RWPE1 (cell line): ENCODE measurements around the gene ZFYVE28.

ENCODE experiments used
- CTCF ChIA-PET: fragments of 350-600 bp; sonication (Branson Sonifier 250); formaldehyde crosslinking; extraction: SDS; loops from one replicate; lab custom pipeline; 2021; lab: Yijun Ruan, JAX
- POLR2A ChIA-PET: fragments of 400-600 bp; formaldehyde crosslinking; extraction: SDS; loops from one replicate; lab custom pipeline; 2020; ENCODE audit warnings: antibody characterized with exemption; ENCODE audit not compliant: low non-redundant PET; lab: Yijun Ruan, JAX
- DNase-seq: peaks from one replicate; pipeline ENCODE4 v3.0.0; 2012; ENCODE audit warnings: low spot score
- H3K27ac ChIP-seq: fragments of 450-650 bp; 2 replicates; pipeline ENCODE4 v1.5.1; 2017
- CTCF ChIP-seq: fragments of 450-650 bp; conservative IDR thresholded peaks from 2 replicates; pipeline ENCODE4 v1.5.1; 2017; ENCODE audit warnings: low read depth, mild to moderate bottlenecking

Gene ZFYVE28

DNA sequence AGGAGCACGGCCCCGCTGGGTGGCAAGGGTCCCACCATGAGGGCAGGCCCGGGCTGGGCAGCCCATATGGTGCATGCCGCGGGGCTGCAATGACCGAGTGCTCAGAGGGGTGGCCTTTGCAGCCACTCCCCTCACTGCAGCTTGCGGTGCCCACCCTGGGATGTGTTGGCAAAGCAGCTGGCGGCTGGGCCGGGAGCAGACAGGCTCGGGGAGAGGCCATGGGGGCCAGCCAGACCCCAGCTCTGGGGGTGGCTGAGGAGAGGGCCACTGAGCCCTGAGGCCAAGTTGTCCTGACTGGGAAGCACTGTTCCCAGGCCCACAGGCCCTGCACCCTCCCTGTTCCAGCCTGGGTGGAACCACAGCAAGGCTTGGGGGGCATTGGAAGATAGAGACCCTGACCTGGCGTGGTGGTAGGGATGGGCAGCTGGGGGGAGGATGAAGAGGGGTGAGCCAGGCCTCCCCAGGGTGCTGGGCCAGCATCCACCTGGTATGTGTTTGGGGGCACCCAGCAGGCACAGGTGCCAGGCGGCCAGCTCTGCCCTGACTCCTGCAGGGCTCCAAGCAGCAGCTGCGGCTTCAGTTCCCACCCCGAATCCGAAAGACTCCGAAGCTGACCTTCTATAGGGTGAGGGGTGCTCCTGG, 32.1 kb upstream of the ZFYVE28 start:
- TF ChIP-seq CTCF, result no peak
- DNase-seq, result no peak
- ChIA-PET CTCF (no interaction called here), POLR2A (no interaction called here)
- H3K27ac ChIP-seq, result no peak overlapping the region

DNA sequence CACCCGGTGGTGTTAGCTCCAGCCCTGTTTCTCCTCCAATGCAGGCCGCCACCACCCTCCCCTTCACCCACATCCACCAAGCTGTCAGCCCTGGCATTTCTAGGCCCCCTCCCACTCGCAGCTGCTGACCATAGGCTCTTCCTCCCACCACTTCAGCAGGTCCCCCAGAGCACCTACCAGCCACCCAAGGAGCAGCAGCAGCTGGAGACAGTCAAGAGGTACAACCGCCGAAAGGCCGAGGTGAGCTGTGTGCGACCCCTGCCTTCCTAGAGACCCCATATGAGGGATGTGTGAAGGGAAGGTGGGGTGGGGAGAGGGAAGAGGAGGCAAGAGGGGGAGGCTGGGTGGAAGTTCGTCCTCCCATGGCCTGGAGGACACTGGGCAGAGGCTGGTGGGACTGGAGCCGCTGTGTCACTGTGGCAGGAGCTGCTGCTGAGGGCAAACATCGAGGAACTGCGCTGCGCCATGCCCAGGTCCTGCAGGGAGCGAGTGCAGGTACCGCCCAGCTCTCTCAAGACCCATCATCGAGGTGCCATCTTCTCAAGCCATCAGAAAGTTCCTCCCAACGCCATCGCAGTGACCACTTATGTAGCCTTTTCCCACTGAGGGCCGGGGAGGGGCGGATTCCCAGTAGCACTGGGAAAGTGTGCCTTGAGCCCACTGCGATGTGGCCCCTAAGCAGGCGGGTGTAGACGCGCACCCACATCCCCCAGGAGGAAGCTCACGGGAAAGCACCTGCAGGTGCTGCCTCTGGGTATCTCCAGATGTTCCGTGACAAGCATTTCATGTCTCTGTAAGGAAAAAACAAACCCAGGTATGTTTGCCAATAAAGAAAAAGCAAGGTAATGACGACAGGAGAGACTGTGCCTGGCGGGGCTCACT, 31.3 kb upstream of the ZFYVE28 start:
- CTCF ChIA-PET, result no interaction called here
- H3K27ac ChIP-seq, result no peak overlapping the region
- POLR2A ChIA-PET, result no interaction called here
- TF ChIP-seq CTCF, result no peak
- no peak for DNase-seq

DNA sequence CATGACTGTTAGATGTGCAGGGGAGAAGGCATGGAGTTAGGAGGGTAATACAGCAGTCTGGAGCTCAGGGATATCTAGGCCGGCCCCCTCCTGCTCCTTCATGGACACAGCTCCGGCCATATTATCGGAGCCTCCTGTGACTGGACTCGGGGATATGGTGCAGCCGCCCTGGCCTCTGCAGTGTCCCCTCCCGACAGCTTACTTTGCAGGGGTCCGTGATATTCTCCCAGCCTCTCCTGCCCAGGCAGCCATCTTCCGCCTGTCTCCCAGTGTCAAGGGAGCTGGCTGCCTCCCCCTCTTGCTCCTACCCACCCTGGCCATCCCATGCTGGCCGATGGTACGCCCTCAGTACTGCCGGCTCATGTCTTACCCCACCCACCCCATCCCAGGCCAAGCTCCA, 30.6 kb upstream of the ZFYVE28 start:
- no peak overlapping the region for H3K27ac ChIP-seq
- no peak for TF ChIP-seq CTCF
- CTCF ChIA-PET, result interaction anchor here (0.6 kb wide), 1 partner anchor 430 kb away, joined by 5 read pairs; no protein-coding TSS in a partner anchor

DNA sequence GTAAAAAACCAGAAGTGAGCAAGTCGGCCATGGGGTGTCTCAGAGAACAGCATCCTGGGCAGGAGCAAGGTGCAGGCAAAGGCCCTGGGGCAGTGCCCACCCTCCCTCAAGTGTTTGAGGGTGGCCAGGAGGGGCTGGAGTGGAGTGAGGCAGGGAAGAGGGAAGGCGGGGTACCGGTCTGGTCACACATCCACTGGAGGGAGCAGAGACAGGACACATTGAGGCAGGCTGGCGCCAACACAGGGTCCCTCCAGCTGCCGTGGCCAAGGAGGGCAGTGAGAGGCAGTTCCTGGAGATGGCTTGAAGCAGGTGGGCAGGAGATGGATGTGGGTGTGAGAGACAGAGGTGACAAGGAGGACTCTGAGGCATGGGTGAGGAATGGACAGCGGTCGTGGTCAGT, 30.1 kb upstream of the ZFYVE28 start:
- no peak for DNase-seq
- H3K27ac ChIP-seq, result no peak overlapping the region
- ChIA-PET CTCF (interaction anchor here (0.6 kb wide), 1 partner anchor 431 kb away, joined by 5 read pairs; no protein-coding TSS in a partner anchor), POLR2A (no interaction called here)
- TF ChIP-seq CTCF, result no peak

More for the DNA sequence above, 30.6 kb upstream of the ZFYVE28 start:
- POLR2A ChIA-PET, result no interaction called here
- DNase-seq, result no peak

GRCh38 chr4:2446656-2447564, 28.5 kb upstream of the ZFYVE28 start:
- ChIA-PET POLR2A (no interaction called here), CTCF (no interaction called here)
- no peak for TF ChIP-seq CTCF
- H3K27ac ChIP-seq, result no peak overlapping the region
- no peak for DNase-seq

- CTCF ChIA-PET, result no interaction called here
- POLR2A ChIA-PET, result no interaction called here
- no peak for DNase-seq
- no peak overlapping the region for H3K27ac ChIP-seq
- TF ChIP-seq CTCF, result no peak
These were observed 27.1 kb upstream of the ZFYVE28 start for GRCh38 chr4:2445571-2445970.
